Esophagus muscularis mucosa (tissue), 4 donors: ENCODE measurements around the gene FAT3. TPM values are rescaled to one million over a fixed set of nuclear protein-coding genes. Genes with fewer than 3 reads are reported as not detected.

Source experiments
- DNase-seq: peaks from one replicate; pipeline ENCODE4 v3.0.0-alpha.2; 2017; ENCODE audit errors: extremely low spot score
- H3K27ac ChIP-seq, 4 donors: fragments of 200-600 bp; sonication (generic); replicated peaks in 1 of 4; 1 replicate in 3 of 4; 2 replicates in 1 of 4; pipeline ENCODE4 v1.5.1; 2016 to 2019; ENCODE audit warnings: mild to moderate bottlenecking in 1 of 4
- H3K27me3 ChIP-seq, 4 donors: fragments of 200-600 bp; sonication (generic); one replicate each; pipeline versions ENCODE4 v1.5.1 to v1.6.0; 2016 to 2019
- H3K36me3 ChIP-seq, 4 donors: fragments of 200-600 bp; sonication (generic); one replicate each; pipeline ENCODE4 v1.5.1; 2016 to 2019
- H3K4me1 ChIP-seq, 4 donors: fragments of 200-600 bp; sonication (generic); one replicate each; pipeline ENCODE4 v1.5.1; 2016 to 2019
- H3K4me3 ChIP-seq, 4 donors: fragments of 200-600 bp; sonication (generic); 1 replicate in 2 of 4; 2 replicates in 2 of 4; pipeline ENCODE4 v1.5.1; 2016 to 2019; ENCODE audit warnings: mild to moderate bottlenecking in 4 of 4, moderate library complexity in 1 of 4
- H3K9me3 ChIP-seq, 4 donors: fragments of 200-600 bp; sonication (generic); 1 replicate in 3 of 4; 2 replicates in 1 of 4; pipeline ENCODE4 v1.5.1; 2016 to 2019
- EP300 ChIP-seq: sonication (generic); formaldehyde crosslinking; IDR thresholded peaks from one replicate; pipeline ENCODE4 v1.6.1; 2017; ENCODE audit warnings: antibody characterized with exemption
- POLR2A ChIP-seq: fragments of 450-650 bp; IDR thresholded peaks from one replicate; pipeline ENCODE4 v1.6.1; 2017; ENCODE audit warnings: antibody characterized with exemption, moderate library complexity, mild to moderate bottlenecking, low read depth
- POLR2AphosphoS5 ChIP-seq, 2 donors: sonication (generic); formaldehyde crosslinking; IDR thresholded peaks; one replicate each; pipeline ENCODE4 v1.6.1; 2017; ENCODE audit warnings: antibody characterized with exemption in 2 of 2
- WGBS: methylation state at CpG from one replicate; pipeline ENCODE4 v1.1.5; 2018; 5-methylcytosine and 5-hydroxymethylcytosine counted together
- intact Hi-C: fragments of 100-400 bp; cut with DNase I; formaldehyde crosslinking; loops from one replicate; pipeline ENCODE4 v1.15.1; 2023
- total RNA-seq, 4 donors: library from RNA; depleted of rRNA; stranded (reverse); fragments of >200 nt; gene quantifications; one replicate each; pipeline versions ENCODE4 v1.1.0 to v1.2.1, GENCODE V29; 2016
- TF ChIP-seq, protein P1 (sequence below), 3 experiments: fragments of 200-600 bp in 2 of 3; fragments of 450-650 bp in 1 of 3; sonication (generic) in 2 of 3; IDR thresholded peaks; one replicate each; pipeline ENCODE4 v1.5.1; 2017 to 2019; ENCODE audit warnings: antibody characterized with exemption in 3 of 3, mild to moderate bottlenecking in 2 of 3, moderate library complexity in 1 of 3

FAT3 gene
- total RNA-seq, 4 donors from 2014 or later: 6.5 to 18.8 (median 15.4) TPM

DNA sequence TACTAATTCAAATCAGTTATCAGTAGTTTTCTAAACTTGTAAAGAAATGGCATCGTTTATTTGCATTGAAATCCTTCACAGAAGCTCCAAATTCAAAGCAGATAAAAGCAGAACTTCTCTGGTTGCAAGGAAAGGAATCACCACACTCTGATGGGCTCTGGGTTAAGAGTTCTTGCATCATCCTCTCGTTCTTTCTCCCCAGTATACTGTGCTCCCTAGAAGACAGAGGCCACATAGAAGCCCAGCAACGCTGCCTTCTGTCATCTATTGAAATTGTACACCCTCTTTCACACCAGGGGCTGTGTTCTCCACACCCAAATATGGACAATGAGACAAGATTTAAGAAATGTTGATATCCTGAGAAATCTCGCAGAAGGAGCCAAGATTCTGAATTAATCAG lies 29.3 kb downstream of the FAT3 start:
- Histone ChIP-seq H3K27me3 (no peaks in the 10 kb centered on the region), H3K9me3 (no peaks in the 10 kb centered on the region), H3K4me3 (no peak overlapping the region), H3K36me3 (no peaks in the 10 kb centered on the region), H3K27ac (no peak overlapping the region), H3K4me1 (peaks cover 0 to 12% (median 4%) of the 10 kb centered on the region in 4 donors)
- intact Hi-C loops: no loop called here
- TF ChIP-seq, protein P1, sequence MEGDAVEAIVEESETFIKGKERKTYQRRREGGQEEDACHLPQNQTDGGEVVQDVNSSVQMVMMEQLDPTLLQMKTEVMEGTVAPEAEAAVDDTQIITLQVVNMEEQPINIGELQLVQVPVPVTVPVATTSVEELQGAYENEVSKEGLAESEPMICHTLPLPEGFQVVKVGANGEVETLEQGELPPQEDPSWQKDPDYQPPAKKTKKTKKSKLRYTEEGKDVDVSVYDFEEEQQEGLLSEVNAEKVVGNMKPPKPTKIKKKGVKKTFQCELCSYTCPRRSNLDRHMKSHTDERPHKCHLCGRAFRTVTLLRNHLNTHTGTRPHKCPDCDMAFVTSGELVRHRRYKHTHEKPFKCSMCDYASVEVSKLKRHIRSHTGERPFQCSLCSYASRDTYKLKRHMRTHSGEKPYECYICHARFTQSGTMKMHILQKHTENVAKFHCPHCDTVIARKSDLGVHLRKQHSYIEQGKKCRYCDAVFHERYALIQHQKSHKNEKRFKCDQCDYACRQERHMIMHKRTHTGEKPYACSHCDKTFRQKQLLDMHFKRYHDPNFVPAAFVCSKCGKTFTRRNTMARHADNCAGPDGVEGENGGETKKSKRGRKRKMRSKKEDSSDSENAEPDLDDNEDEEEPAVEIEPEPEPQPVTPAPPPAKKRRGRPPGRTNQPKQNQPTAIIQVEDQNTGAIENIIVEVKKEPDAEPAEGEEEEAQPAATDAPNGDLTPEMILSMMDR (IDR thresholded peaks at IDR 0.05): no peak
- TF ChIP-seq POLR2A: no peak
- TF ChIP-seq EP300: no peak
- TF ChIP-seq POLR2AphosphoS5 (IDR thresholded peaks at IDR 0.05): no peak
- DNase-seq: no peak
- 74% methylated on average over 4 of the region's 4 CpGs for WGBS

DNA sequence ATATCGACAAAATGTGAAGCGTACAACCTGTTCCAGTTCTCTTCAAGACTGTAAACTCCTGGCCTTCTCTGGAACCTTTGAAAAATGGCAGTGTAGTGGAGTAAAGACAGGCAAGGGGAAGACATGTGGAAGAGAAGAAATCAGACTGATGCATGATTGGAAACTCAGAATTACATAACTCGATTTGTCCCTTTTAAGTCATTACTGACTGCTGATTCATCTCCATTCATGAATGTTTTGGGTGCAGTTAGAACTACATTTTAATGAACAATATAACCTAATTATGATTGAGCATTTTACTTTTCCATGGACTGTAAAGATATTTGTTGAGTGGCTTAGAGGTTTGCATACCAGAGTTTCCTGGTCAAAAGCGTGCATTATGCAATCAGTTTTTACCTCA lies 32.9 kb downstream of the FAT3 start:
- no peak overlapping the region for H3K4me3 ChIP-seq
- TF ChIP-seq POLR2A (no peak), POLR2AphosphoS5 (IDR thresholded peaks at IDR 0.05) (no peak), EP300 (no peak)
- TF ChIP-seq, protein P1 (IDR thresholded peaks at IDR 0.05): no peak
- intact Hi-C loops: no loop called here
- WGBS: 88% methylated on average over 4 of the region's 4 CpGs
- no peak overlapping the region for H3K27ac ChIP-seq
- H3K9me3 ChIP-seq: no peaks in the 10 kb centered on the region
- no peaks in the 10 kb centered on the region for H3K36me3 ChIP-seq
- no peaks in the 10 kb centered on the region for H3K4me1 ChIP-seq
- DNase-seq: no peak
- H3K27me3 ChIP-seq: no peaks in the 10 kb centered on the region

DNA sequence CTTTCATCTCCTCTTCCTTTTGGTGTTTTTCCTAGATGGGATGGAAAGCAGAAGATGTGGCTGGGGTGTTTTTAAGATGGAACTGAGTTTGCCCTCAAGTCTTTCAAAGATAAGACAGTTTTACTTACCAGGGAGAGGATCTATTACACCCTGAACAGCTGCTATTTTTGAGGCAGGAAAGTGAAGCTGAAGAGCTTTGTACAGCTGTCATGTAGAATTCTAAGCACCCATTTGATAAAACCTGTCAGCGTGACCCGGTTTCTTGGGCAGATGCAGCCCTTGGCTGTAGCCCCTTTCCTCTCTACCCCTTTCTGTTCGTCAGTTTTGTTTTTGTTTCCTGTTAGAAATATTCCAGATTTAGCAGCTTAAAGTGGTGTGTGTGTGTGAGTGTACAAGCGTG lies 35.2 kb downstream of the FAT3 start:
- WGBS: 78% methylated on average over 4 of the region's 4 CpGs

DNA sequence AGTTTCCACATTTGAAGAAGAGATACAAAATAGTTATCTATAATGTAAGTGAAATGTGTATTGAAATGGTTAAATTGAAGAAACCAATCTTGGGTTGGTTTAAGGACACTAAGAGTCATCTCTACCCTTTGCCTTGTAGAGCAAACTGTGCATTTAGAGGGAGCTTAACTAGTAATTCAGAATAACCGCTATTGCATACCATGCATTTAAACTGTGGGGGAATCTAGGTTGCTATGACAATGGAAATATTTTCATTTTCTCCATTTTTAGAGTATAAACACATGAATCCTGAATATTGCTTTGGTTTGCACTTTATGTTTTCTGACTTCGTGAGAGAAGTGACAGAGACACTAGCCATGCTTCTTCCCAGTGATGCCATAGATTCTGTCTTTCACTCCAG lies 39.7 kb downstream of the FAT3 start:
- intact Hi-C loops: no loop called here
- Histone ChIP-seq H3K27me3 (no peaks in the 10 kb centered on the region), H3K4me1 (peaks cover 0 to 10% (median 7%) of the 10 kb centered on the region in 4 donors), H3K27ac (no peak overlapping the region), H3K9me3 (no peaks in the 10 kb centered on the region), H3K4me3 (no peak overlapping the region), H3K36me3 (no peaks in the 10 kb centered on the region)
- no peak for TF ChIP-seq POLR2AphosphoS5 (IDR thresholded peaks at IDR 0.05)
- TF ChIP-seq POLR2A: no peak
- no peak for TF ChIP-seq EP300
- TF ChIP-seq, protein P1 (IDR thresholded peaks at IDR 0.05): no peak
- no peak for DNase-seq
- WGBS: 75% methylated on average over 2 of the region's 2 CpGs

More for the DNA sequence above, 35.2 kb downstream of the FAT3 start:
- no peaks in the 10 kb centered on the region for H3K27me3 ChIP-seq
- H3K4me1 ChIP-seq: no peaks in the 10 kb centered on the region
- no peak for DNase-seq
- H3K4me3 ChIP-seq: no peak overlapping the region
- no peak overlapping the region for H3K27ac ChIP-seq
- TF ChIP-seq POLR2A (no peak), EP300 (no peak), POLR2AphosphoS5 (IDR thresholded peaks at IDR 0.05) (no peak)
- TF ChIP-seq, protein P1 (IDR thresholded peaks at IDR 0.05): no peak
- H3K36me3 ChIP-seq: no peaks in the 10 kb centered on the region
- H3K9me3 ChIP-seq: no peaks in the 10 kb centered on the region
- intact Hi-C loops: no loop called here

DNA sequence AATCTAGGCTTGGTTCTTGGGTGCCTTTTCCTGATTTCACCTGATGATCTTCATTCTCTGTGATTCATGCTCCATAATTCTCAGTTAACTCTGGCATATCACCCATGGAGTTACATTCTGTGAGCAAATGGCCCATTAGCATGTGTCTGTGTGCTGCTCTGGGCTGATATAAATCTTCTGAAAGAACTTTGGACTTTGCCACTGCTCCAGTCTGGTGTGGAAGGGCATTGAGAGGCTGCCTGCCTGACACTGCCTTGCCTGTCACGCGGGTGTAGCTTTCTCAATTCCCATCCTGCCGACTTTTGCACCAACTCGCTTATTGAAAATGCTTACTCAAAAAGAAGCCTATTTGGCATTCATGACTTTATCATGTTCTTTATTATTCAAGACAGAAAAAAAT lies 42.2 kb downstream of the FAT3 start:
- Histone ChIP-seq H3K4me1 (peaks cover 0 to 12% (median 7%) of the 10 kb centered on the region in 4 donors), H3K27me3 (no peaks in the 10 kb centered on the region), H3K36me3 (no peaks in the 10 kb centered on the region), H3K9me3 (no peaks in the 10 kb centered on the region), H3K4me3 (no peak overlapping the region), H3K27ac (no peak overlapping the region)
- 90% methylated on average over 4 of the region's 4 CpGs for WGBS
- DNase-seq: no peak
- TF ChIP-seq, protein P1 (IDR thresholded peaks at IDR 0.05): no peak
- TF ChIP-seq EP300 (no peak), POLR2AphosphoS5 (IDR thresholded peaks at IDR 0.05) (no peak)
- intact Hi-C loops: no loop called here
